Fibroblast of skin of left biceps (primary cell): ENCODE data around the gene PRR36.
A peak's percentile ranks its signal among the peaks of the same experiment; 100 is the strongest.

Experiments
- DNase-seq, 2 experiments: peaks; one replicate each; pipeline ENCODE4 v3.0.0-alpha.2; 2013; ENCODE audit warnings: low read depth in 2 of 2

The PRR36 gene

DNA sequence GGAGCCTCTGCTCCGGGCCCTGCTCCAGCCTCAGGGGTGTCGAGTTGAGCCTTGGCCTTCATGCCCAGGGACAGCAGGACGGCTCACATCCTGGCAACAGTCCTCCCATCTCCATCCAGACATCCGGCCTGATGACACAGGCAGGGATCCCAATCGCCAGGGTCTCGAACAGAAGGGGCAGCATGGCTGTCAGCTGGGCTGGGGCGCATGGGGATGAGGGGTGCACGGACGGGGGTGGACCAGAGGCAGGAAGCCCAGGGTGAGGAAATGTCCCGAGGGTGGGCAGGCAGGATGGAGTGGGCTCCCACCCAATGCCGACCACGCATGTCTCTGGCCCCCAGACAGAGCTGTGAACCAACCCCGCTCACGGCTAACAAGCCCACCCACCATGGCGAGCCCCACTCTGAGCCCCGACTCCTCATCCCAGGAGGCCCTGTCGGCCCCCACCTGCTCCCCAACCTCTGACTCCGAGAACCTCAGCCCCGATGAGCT, 28.0 kb downstream of the PRR36 start:
- no peak for DNase-seq

- no peak for DNase-seq
These were observed 28.6 kb downstream of the PRR36 start for GRCh38 chr19:7845390-7846154.

DNA sequence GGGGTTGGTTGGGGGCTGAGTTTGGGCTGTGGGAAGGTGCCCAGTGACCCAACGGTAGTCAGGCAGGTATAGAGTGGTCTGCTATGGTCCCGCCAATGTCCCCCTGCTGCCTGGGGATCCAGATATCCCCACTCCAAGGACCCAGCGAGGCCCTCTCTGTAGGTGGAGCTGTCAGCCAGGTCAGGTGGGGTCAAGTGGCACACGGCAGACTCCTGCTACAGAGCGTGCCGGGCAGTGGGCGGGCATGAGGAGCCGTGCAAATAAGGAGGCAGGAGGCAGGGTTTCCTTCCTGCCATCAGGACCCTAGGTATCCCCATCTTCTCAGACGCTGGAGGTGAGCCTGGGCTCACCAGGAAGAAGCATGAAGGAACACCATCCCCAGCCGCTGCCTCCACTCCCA, 29.2 kb downstream of the PRR36 start:
- no peak for DNase-seq

GRCh38 chr19:7844405-7844804, 29.8 kb downstream of the PRR36 start:
- DNase-seq = no peak

- no peak for DNase-seq
These were observed 30.7 kb downstream of the PRR36 start for GRCh38 chr19:7843521-7843920.

DNA sequence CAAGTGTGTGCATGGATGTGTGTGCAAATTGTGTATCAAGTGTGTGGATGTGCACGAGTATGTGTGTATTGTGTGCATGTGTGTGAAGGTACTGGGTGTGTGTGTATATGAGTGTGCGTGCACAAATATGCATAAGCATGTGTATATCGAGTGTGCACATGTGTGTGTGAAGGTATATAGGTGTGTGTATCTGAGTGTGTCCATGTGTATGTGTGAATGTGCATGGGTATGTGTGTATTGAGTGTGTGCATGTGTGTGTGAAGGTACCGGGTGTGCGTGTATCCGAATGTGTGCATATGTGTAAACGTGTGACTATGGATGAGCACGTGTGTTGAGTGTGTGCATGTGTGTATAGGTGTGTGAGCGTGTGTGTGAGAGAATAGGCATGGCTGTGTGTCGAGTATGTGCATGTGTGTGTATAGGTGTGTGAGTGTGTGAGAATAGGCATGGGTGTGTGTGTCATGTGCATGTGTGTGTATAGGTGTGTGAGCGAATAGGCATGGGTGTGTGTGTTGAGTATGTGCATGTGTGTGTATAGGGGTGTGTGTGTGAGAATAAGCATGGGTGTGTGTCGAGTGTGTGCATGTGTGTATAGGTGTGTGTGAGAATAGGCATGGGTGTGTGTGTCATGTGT, 31.4 kb downstream of the PRR36 start:
- no peak for DNase-seq

- no peak for DNase-seq
These were observed 32.2 kb downstream of the PRR36 start for GRCh38 chr19:7841751-7842660.

DNA sequence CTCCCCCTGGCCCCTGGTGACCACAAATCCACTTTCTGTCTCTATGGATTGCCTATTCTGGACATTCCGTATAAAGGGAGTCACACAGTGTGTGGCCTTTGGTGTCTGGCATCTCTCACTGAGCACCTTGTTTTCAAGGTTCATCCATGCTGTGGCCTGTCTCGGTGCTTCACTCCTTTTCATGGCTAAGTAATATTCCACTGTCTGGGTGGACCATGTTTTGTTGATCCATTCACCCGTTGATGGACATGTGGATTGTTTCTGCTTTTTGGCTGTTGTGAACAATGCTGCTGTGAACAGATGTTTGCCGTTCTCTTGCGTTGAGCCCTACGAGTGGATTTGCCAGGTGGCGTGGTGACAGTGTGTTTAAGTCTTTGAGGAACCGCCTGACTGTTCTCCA, 33.6 kb downstream of the PRR36 start:
- no peak for DNase-seq

DNA sequence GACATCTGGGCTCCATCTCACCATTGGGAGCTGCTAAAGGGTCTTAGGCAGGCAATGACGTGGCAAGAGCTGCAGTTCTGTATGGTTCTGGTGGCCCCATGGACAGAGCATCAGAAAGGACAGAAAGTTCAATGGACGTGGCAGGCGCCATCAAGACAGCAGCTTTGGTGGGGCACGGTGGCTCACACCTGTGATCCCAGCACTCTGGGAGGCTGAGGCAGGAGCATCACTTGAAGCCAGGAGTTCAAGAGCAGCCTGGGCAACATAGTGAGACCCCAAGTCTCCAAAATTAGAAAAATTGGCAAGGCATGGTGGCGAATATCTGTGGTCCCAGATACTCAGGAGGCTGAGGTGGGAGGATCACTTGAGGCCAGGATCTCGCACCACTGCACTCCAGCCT, 34.7 kb downstream of the PRR36 start:
- DNase-seq = no peak

DNA sequence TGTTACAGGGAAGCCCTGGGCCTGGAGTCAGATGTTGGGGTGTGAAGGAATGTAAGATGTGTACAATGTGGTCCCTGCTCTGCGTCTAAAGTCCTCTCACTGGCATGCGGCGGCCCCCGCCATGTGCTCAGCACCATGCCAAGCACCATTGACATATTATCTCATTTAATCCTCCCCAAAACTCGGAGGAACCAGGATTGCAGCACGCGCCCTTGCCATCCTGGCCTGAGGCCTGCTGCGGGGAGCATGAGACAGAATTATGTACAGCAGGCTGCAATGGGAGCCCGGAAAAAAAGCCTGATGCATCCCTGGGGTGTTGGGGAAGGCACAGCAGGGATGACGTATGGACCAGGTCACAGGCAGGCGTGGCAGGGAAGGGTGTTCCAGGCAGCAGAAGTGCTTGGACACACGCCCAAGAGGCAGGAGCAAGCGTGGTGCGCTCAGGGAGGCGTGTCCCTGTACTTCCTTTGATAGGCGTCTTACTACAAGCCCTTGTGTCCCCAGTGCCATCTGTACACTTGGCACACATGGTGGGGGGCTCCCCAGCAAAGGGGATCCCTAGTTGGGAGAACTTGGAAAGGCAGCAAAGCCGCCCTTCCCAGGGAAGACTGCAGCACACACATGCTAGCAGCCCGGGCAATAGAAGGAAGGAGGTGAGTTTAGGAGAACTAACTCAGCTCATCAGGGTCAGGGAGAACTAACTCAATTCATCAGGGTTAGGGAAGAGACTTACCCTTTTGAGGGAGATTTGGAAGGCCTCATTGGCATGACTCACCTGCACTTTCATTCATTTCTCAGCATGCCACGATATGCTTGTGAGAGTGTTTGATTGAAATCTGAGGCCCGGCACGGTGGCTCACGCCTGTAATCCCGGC, 40.7 kb downstream of the PRR36 start:
- no peak for DNase-seq

GRCh38 chr19:7832781-7833180, 41.4 kb downstream of the PRR36 start:
- DNase-seq = no peak

DNA sequence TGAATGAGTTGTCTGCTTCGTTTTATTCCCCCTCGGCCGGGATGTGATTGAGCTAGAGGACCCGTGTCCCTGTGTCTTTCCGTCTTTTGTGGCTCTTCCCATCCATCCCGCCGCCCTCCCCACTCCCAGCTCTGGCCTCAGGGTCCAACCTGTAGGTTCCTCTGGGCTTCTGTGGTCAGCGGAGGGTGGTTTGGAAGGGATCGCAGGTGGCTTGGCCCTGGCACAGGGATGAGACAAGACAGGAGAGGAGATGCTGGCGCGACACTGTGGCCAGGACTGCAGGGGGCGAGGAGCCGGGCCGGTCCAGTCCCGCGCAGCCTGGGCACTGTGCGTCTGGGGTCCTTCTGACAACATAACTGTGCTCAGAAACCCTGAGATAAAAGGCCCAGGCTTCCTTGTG, 42.2 kb downstream of the PRR36 start:
- no peak for DNase-seq

DNA sequence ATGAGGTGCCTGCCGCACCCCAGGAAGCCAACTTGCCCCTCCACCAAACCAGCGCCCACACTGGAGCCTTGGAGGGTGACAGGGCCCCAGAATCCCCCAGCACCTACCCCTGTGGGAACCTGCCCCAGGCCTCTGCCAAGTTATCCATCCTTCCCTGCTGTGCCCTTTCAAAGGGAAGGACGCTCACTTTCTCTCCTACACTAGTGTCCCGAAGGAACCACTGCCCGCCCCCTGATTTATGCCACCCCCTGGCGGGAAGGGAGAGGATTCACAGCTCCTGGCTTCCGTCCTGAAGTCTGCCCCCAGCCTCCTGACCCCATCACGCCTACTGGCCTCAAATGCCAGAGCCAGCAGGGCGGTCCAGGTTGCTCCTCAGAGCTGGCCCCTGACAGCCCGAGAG, 42.7 kb downstream of the PRR36 start:
- no peak for DNase-seq

- no peak for DNase-seq
These were observed 43.4 kb downstream of the PRR36 start for GRCh38 chr19:7830823-7831222.

DNA sequence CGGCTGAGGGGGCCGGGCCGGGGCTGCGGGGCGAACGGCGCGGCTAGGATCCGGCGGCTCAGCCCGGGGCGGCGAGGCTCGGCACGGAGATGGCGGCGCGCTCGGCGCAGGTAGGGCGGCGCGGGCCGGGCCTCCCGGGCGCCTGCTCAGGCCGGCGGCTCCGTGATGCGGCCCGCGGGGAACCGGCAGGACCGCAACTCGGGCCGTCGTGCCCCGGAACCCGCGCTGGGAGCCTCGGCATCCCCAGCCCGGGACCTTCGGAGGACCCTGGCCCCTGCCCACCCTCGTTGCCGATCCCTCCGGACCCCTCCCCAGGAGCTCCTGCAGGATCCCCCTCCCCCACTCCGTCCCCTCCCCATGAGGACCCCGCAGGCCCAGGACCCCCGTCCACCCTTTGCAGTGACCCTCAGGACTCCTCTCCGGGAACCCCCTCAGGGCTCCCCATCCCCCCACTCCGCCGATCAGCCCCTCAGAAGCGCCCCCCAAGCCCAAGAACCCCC, 43.9 kb downstream of the PRR36 start:
- DNase-seq = no peak

- peak; percentile 100 for DNase-seq
These were observed 44.5 kb downstream of the PRR36 start, which contains the start of gene EVI5L for GRCh38 chr19:7829561-7830271. Gene EVI5L, plus strand, starts transcription at chr19:7830218. Its CDS starts 16,325 bp downstream, at chr19:7846543.

DNA sequence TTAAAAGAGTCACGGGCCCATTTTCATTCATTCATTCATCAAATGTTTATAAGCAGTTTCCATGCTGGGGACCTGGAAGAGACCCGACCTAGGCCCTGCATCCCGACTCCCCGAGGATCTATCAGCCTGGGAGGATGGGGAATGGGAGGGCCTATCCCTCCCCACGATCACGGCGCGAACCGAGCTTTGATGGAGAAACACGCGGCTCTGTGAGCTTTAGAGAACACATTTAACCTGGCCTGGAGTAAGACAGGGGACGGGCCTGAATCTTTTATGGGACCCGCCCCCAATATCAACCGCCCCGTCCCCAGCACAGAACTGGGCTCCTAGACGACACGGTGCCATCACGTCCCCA, 45.0 kb downstream of the PRR36 start:
- DNase-seq = no peak

DNA sequence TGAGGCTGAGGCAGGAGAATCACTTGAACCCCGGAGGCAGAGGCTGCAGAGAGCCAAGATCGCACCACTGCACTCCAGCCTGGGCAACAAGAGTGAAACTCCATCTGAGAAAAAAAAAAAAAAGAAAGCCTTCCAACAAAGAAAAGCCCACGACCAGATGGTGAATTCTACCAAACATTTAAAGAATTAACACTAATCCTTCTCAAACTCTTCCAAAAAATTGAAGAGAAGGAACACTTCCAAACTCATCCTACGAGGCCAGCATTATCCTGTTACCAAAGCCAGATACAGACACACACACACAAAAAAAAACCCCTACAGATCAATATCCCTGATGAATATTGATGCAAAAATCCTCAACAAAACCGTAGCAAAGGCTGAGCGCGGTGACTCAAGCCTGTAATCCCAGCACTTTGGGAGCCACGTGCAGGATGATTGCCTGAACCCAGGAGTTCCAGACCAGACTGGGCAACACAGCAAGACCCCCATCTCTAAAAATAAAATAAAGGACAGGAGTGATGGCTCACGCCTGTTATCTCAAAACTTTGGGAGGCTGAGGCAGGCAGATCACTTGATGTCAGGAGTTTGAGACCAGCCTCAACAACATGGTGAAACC, 50.4 kb downstream of the PRR36 start:
- no peak for DNase-seq

GRCh38 chr19:7822910-7823515, 51.2 kb downstream of the PRR36 start:
- DNase-seq = no peak

DNA sequence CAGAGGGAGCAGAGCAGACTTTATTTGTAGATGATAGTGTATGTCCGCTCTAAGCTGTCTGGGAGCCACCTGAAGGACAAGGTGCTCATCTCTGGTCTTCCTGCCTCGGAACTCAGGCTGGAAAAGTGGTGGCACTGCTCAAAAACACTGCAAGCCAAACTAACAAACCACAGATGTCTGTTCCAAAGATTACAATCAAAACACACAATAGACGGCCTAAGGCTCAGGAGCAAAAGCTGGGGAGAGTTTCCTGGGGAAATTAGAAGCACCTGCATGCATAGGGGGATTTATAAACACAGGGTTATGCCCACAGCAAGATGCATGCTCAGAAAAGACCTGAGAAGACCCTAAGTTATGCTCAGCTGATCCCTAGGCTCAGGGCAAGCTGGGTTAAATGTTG, 53.6 kb downstream of the PRR36 start:
- DNase-seq = no peak
